GM11168 (cell line): Measurements from ENCODE around the gene ZNF444.
"Not testable (repeated sequence)": the region's sequence is repeated elsewhere in the genome, so short reads cannot be mapped to it uniquely, and the experiment has no call there.

Source experiments
- in situ Hi-C: fragments of 300-500 bp; cut with MboI; formaldehyde crosslinking; loops from one replicate; pipeline ENCODE4 v1.12.0; 2022; ENCODE audit warnings: low sequenced_read_pairs; ENCODE audit not compliant: unreplicated experiment

ZNF444 gene

GRCh38 chr19:56141417-56141993, 418 bp downstream of the ZNF444 start:
- in situ Hi-C loops = no loop called here

DNA sequence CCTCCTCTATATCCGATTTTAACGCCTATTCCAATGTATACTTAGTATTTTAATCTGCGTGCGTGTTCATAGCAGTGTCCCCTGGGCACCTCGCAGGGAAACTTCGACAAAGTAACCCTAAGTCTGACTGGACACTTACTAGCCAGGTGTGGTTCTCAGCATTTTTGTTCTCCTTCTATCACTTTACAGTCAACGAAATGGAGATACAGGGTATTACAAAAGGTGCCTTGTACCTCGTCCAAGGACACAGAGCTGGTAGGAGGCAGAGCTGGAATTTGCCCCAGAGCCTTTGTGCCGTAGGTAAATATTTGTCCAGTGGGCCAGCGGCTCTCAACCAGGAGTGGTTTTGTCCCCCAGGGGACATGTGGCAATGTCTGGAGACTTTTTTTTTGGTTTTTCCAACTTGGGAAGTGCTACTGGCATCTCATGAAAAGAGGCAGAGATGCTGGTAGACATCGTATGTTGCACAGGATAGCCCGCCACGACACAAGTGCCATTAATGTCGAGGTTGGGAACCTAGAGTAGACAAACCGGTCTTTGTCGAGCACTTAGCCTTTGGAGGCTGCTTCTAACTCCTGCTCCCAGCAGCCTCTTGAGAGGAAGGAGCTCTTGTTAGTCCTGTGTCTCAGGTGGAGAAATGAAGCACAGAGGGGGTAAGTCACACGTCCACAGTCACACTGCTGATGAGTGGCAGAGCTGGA, 1.1 kb downstream of the ZNF444 start:
- in situ Hi-C loops = no loop called here

GRCh38 chr19:56142897-56143434, 1.9 kb downstream of the ZNF444 start:
- in situ Hi-C loops = no loop called here

- in situ Hi-C loops = no loop called here
These were observed 3.3 kb downstream of the ZNF444 start for GRCh38 chr19:56144376-56144775.

- in situ Hi-C loops = no loop called here
These were observed 3.7 kb downstream of the ZNF444 start for GRCh38 chr19:56144831-56145230.

DNA sequence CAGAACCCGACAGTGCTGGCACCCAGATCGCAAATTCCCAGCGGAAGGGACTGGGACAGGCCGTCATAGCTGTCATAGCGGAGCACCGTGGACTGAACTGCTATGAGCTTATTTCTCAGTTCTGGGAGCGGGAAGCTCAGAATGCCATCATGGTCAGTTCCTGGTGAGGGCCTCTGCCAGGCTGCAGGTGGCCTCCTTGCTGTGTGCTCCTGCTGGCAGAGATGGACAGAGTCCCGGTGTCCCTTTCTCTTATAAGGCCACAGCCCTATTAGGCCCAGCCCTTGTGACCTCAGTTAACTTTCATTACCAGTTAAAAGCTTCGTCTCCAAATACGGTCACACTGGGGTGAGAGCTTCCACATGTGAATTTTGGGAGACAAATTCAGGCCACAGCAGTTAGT, 4.6 kb downstream of the ZNF444 start:
- in situ Hi-C loops = no loop called here

DNA sequence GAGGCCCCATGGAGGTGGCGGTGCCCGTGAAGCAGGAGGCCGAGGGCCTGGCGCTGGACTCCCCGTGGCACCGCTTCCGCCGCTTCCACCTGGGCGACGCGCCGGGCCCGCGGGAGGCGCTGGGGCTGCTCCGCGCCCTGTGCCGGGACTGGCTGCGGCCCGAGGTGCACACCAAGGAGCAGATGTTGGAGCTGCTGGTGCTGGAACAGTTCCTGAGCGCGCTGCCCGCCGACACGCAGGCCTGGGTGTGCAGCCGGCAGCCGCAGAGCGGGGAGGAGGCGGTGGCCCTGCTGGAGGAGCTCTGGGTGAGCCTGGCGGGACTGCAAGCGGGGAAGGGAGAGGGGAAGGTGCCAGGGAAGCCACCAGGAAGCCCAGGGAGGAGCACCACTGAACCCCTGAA, 5.8 kb downstream of the ZNF444 start:
- in situ Hi-C loops = no loop called here

GRCh38 chr19:56147307-56147706, 6.2 kb downstream of the ZNF444 start:
- in situ Hi-C loops = no loop called here

GRCh38 chr19:56148096-56148495, 7.0 kb downstream of the ZNF444 start:
- in situ Hi-C loops = no loop called here

- in situ Hi-C loops = not testable (repeated sequence)
These were observed 8.0 kb downstream of the ZNF444 start for GRCh38 chr19:56148955-56149655.

GRCh38 chr19:56149656-56150038, 8.6 kb downstream of the ZNF444 start:
- in situ Hi-C loops = no loop called here

DNA sequence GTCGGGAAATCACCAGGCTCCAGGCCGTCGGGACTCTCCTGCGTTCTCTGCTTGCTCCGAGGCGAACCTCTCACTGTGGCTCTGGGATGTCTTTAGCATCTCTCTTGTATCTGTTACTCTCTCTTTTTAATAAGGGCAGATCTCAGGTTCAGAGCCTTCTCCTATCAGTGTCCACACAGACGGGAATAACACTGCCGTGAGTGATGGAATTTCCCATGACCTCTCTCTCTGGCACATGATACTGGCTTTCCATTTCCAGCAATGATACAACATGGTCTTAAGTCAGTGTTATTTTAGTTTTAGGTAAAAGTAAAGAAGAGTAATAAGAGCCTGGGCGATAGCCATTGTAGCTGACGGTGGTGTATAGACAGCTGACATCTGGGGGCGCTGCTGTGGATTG, 9.3 kb downstream of the ZNF444 start:
- in situ Hi-C loops = no loop called here

DNA sequence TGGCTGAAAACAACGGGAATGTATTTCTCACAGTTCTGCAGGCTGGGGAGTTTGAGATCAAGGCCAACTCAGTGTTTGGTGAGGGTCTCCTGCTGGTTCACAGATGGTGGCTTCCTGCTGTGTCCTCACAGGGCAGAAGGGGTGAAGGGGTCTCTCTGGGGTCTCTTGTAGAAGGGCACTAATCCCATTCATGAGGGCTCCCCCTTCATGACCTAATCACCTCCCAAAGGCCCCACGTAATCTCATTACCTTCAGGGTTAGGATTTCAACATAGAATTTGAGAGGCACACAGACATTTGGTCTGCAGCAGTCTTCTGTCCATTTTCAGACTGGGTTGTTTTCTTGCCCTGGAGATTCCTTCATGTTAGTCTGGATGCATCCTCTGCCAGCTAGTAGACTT, 11.6 kb downstream of the ZNF444 start:
- in situ Hi-C loops = no loop called here

DNA sequence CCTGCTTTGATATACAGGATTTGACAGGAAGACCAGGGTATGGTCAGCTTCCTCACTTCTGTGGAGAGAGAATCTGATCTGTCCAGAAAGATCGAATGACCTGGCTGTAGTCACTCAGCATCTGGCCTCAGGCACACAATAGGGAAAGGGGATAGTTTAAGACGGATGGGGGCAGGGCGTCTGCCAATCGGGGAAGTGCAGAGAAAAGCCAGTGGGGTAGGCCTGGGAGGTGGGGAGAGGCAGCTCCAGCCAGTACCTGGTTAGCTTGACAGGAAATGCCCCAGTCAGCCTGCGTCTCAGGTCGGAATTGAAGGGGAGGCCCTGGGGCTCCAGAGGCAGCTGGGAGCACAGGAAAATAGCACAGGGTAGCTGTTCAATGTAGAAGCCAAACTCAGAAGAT, 12.4 kb downstream of the ZNF444 start:
- in situ Hi-C loops = no loop called here

DNA sequence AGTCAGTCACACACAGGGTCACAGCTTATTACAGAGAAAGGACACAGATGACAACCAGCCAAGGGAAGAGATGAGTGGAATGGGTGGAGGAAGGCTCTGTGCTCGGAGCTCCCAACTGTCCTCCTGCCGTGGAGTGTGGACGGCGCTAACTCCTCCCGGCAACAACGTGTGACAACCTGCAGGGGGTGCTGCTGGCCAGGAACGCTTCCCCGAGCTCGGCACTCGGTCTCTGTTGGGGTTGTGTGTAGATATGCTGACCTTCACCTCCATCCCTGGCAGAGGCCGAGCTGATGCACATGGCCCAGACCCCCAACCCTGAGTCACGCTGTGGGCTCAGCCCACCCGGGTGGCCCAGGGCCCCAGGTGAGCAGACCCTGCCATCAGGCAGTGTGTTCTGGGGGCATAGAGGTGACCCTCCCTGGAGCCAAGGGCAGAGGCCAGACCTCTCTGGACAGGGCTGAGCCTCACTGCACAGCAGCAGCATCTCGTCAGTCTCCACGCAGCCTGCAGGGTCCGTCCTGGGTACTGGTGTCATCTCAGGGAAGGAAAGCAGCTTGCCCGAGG, 14.1 kb downstream of the ZNF444 start:
- in situ Hi-C loops = no loop called here

DNA sequence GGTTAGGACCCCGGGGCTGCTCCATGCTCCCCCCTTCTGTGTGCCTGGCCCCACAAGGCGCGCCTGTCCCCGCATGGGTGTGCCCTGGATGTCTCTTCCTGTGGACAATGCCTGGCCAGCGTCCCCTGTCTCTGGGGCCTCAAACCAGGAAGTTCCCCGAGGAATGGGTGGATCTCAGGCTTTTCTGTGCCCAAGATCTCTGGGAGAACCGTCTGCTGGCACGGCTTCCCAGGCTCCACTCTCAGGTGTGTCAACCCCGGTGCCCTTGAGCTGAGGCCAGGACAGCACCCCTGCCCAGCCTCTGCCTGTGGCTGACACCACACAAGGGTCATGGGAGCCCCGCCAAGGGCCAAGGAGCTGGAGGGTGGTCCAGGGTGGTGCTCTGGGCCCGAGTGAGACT, 15.7 kb downstream of the ZNF444 start:
- in situ Hi-C loops = no loop called here

DNA sequence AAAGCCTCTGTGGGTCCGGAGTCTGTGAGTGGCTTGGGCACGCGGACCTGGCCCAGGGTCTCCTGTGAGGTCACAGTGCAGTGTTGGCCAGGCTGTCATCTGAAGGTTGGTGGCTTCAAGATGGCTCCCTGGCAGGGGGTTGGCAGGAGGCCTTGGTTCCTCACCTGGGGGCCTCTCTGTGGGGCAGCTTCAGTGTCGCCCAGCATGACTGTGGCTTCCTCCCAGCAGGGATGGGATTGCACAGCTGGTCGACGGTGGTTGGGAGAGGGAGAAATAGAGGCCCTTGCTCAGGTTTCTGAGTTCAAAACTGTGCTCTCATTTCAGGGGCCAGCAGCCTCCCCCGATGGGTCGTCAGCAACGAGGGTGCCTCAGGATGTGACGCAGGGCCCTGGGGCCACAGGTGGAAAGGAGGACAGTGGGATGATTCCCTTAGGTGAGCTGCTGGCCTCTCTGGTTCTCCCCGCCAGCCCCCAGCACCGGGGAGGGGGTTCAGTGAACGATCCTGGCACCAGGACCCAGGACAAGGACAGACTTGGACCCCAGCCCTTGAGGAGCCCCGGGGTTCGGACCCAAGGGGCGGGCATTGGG, 17.2 kb downstream of the ZNF444 start:
- in situ Hi-C loops = no loop called here

GRCh38 chr19:56159009-56159559, 18.0 kb downstream of the ZNF444 start:
- in situ Hi-C loops = no loop called here

DNA sequence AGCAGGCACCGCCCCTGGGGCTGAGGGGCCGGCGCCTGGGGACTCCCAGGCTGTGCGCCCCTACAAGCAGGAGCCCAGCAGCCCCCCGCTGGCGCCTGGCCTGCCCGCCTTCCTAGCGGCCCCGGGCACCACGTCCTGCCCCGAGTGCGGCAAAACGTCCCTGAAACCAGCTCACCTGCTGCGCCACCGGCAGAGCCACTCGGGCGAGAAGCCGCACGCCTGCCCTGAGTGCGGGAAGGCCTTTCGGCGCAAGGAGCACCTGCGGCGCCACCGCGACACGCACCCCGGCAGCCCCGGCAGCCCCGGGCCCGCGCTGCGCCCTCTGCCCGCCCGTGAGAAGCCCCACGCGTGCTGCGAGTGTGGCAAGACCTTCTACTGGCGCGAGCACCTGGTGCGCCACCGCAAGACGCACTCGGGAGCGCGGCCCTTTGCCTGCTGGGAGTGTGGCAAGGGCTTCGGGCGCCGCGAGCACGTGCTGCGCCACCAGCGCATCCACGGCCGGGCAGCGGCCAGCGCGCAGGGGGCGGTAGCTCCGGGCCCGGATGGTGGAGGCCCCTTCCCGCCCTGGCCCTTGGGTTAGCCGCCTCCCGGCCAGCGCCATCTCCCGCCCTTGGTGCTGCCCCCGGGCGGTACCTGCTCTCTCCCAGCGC, 18.7 kb downstream of the ZNF444 start:
- in situ Hi-C loops = no loop called here

GRCh38 chr19:56161534-56161933, 20.4 kb downstream of the ZNF444 start:
- in situ Hi-C loops = no loop called here
